Raji (cell line): Measurements from ENCODE around the gene P2RY6.

Experiments
- POLR2A ChIP-seq: IDR thresholded peaks from 2 replicates; pipeline ENCODE4 v1.6.1; 2011; ENCODE audit warnings: low read depth, low read length, control low read depth; ENCODE audit not compliant: insufficient read depth

Gene P2RY6

DNA sequence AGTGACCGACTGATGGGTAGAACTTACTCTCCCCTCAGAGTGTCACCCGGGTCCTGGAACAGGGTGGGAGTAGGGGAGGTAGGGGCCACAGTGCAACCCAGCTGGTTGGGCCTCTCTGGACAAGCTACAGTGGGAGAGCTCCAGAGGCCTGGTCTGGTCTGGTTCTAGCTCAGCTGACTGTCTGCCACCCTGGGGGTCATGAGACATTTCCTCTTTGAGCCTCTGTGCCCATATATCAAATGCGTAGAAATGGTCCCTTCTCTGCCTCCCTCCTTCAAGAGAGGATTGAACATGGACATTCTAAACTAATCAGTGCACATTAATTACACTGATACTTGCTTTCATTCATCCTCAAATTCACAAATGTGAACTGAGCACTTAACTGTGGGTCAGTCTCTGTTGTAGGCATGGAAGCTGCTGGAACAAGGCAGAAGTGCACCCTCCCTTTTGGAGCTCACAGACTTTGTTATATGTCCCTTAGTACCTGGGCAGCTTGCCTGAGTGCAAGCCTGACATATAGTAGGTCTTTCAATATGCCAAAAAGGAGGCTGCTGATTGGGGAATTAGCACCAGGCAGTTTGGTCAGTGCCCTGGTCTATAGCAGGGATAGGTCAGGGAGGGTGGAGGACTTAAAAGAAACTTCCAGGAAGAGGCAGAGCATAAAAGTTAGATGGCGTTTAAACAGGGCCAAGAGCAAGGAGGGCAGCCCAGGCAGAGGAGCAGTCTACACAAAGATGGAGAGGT, 61.7 kb downstream of the P2RY6 start:
- TF ChIP-seq POLR2A = no peak

DNA sequence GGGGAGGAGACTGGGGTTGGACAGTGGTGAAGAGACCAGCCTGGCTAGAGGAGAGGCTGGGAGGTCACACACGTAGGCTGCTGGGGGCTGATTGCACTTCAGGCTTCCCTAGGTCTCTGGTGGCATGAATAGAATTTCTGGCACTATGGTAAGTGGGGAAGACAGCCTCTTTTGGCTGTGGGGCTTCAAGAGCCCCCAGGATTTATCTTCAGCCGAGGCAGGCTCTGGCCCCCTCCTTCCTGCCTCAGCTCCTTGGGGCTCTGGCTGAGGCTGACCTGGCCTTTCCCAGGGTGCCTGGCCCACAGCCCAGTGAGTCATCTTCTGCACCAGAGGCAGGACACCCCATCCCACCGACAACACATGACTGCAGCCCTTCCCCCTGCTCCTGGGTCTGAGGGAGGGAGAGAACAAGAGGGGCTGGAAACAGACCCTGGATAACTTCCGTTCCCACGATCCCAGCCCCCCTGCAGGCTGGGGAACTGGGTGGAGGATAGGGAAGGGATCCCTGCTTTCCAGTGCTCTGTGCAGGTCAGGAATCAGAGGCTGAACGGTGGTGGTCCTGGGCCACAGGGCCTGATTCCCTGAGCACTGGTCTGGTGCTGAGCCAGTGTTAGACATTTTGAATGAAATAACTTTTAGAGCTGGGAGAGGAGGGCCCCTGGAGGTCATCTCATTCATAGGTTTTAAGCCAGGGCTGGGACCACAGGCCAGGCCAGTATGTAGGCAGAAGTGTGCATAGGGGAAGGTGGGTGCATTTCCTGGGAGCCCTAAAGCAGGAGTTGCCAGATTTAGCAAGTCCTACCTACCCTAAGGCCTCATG, 62.5 kb downstream of the P2RY6 start:
- TF ChIP-seq POLR2A = no peak

DNA sequence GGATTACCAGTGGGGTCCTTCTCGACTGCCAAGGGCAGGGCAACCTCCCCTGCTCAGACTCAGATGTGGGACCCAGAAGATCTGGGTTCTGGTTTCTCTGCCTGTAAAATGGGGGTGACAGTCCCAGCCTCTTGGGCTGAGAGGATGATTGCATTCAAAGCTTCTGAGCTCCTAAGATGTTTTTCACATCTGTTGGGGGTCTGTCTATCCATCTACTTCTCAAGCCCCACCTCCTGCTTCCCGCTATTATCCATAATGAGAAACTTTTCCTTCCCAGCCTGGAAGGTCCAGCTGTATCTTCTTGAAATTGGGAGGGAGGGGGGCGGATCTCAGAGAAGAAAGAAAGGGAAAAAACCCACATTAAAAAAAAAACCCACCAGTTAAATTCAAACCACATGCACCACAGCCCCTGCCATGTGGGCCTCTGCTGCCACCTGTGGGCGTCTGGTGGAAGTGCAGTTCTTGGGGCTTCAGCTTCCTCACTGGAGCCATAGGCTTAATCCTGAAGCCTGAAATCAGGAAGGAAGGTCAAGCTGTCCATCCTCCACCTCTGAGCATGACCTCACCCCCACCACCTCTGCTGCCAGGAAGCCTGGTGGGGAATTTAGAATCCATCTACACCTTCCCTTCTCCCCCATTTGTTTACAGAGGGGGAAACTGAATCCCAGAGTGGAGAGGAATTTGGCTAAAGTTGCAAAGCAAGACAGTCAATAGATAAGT, 63.2 kb downstream of the P2RY6 start:
- TF ChIP-seq POLR2A = no peak

DNA sequence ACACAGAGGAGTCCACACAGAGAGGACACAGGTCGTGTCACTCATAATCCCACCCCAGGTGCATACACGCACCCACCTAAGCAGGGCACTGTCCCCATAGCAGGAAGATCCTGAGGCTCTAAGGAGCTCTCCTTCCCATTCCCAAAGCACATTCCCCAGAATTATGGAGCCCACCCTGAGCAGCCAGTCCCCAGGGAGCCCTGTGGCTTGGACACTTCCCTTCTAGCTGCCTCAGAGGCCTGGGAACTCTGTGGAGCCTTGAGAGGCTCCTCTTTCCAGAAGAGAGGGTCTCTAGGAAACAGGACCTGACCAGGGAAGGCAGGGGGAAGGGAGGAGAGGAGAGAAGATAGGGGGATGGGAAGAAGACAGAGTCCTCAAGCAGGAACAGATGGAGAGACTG, 65.7 kb downstream of the P2RY6 start:
- no peak for TF ChIP-seq POLR2A

DNA sequence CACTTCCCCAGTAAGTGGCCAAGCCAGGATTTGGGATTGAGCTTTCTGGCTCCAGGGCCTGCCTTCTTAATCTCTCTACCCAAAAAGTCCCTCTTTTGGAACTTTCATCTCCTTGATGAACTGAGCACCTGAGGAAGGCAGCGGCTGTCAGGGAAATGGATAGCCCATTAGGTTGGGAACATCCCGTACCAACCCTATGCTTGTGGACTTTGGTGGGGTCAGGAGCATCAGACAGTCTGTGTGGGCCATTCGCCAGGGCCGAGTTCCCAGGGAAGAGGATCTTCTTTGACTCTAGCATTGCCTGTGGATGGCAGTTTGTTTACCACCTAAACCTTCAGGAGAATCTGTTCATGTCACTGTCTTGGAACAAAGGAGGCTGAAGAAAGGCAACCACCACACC, 66.1 kb downstream of the P2RY6 start:
- no peak for TF ChIP-seq POLR2A

DNA sequence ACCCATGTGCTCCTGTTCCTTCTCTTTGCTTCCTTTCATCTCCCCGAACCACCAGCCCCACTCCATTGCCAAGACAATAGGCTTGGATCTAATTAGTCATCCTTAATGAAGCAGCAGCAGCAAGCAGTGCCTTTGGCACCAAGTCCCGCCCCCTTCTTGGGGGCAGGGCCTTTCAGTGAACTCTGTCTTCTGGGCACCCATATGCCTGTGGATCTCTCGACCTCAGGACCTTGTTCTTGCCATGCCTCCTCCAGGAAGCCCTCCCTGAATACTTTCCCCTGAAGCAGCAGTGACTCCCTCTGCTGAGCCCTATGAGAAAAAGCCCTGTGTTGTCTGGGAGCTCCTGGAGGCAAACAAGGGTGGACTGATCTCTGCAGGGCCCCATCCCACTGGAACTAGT, 68.0 kb downstream of the P2RY6 start:
- no peak for TF ChIP-seq POLR2A

DNA sequence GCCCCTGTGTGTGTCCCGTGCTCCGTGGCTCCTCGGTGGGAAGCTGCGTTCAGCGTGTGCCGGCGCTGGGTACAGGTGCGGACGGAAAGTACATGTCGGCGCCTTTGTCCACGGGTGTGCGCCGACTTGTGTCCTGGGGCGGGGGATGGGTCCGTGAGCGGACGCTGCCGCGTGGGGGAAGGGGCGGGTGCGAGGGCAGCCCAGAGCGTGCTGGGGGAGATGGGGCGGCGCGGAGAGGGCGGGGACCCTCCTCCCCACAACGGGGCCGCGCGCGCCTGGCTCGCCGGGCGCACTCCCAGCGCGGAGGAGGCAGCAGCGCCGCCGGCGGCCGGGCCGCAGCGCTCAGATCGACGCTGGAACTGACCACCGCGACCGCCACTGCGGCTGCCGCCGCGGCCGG, 70.5 kb downstream of the P2RY6 start:
- no peak for TF ChIP-seq POLR2A

DNA sequence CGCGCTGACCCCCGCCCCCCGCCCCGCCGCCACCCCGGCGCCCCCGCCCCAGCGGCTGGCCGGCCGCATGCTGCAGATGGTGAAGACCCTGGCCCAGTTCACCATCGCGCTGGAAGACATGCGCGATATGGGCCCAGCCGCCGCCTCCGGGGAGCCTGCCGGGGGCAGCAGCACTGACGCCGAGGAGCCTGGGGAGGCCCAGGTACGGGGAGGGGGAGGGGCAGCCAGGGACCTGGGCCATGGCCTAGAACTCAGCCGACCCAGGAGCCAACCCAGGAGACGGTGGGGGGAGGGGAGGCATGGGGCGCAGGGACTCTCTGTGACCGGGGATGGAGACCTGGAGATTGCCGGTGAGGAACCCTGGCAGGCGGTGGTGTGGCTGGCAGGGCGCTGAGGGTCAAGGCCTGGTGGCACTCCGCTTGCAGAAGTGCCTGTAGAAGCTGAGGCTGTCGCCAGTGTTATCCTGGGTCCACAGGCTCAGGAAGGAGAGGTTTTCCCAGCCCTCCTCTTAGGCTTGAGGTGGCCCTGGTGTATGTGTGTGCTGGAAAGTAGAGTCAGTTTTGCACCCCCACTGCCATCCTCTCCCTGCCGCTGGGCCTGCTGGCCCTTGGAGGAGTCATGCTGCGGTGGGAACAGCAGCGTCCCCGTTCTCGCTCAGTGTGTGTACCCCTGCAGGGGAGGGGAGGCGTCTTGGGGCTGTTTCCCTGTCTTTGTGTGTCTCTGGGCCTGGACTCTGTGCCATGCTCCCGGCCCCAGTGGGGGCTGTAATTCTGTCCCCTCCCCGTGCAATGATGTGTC, 71.1 kb downstream of the P2RY6 start:
- no peak for TF ChIP-seq POLR2A

DNA sequence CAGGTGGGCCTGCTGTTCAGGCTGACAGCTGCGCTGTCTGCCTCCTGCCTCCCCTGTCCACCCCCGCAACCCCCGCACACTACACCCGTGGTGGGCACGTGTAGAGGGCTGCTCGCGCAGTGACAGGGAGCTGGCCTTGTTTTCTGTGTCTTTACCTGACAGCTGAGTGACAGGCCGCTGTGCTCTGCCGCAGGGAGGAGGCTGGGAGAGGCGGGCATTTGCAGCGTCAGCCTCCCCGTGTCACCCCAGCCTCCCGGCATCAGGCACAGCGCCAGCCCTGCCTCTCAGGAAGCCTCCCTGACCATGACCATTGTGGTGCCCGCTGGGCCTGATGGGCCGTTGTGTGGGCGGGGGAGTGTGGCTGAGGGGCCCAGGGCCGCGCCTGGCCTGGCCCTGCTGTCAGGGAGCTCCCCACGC, 72.1 kb downstream of the P2RY6 start:
- no peak for TF ChIP-seq POLR2A

DNA sequence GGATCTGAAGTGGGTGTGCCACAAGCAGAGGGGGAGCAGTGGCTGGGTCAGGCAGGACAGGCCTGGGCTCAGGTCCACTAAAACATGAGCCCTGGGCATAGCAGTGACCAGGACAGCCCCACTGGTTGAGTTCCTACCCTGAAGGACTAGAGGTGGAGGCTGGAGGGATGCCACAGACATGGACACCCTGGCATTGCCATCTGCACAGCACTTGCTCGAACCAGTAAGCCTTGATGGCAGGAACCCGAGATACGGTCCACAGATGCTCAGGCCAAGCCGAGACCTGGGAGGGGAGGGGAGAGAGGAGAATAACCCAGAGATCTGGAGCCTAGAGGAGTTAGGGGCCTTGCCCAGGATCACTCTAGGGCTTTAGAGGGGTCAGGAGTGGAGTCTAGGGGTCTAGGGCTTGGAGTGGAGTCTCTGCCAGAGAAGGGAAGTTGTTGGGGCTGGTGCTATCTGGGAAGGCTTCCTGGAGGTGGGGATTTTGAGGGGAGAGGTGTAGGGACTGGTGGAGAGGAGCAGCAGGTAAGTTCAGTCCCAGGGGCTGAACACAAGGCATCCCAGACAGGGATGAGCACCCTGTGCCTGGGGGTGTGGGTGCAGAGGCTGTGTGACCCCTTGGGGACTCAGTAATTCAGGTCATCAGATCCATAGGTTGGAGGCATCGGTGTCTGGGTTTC, 73.5 kb downstream of the P2RY6 start:
- TF ChIP-seq POLR2A = no peak

DNA sequence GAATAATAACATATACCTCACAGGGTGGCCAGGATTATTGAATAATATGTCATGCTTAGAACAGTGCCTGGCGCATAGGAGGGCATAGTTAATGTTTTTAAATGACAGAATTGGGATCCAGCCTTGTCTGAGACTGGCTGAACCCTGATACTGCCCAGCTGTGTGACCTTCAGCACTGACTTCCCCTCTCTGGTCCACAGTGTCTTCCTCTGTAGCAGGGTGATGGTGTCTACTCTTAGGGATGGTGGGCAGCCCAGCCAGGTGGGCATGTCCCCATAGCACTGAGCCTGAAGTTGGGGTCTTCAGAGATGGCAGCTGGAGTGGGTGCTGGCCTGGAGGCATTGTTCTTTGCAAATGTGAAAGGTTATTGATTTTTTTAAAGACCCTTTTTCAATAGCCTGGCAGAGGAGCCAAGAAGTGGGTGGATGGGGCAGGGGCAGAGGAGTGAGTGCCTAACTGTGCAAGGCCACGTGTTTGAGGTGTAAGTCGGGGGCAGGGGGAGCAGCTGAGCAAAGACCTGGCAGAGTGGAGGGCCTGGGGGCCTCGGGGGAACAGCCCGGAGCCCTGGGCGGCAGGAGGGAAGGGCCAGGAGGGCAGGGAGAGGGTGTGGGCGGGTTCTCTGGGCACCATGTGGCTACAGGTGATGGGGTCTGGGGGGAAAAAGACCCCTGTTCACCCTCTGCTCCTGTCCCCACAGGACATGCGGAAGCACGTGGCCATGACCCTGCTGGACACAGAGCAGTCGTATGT, 74.2 kb downstream of the P2RY6 start:
- no peak for TF ChIP-seq POLR2A

DNA sequence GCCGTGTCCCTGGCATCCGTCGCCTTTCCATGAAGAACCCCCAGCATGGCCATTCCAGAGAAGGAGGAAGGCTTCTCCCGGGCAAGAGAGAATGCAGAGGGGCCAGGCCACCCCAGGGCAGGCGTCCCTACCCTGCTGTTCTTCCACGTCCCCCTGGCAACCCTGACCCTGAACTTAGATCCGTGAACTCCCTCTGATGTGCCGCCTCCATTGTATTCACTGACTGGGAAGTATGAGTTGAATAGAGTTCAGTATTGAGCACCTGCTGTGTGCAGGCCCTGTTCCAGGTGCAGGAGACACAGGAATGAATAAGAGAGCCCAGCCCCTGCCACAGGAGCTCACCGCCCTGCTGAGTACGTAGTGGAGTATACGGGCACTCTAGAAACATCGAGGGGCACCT, 74.9 kb downstream of the P2RY6 start:
- TF ChIP-seq POLR2A = no peak
